ENCODE measurements around the gene PGAM5. TPM values are rescaled to one million over a fixed set of nuclear protein-coding genes. Genes with fewer than 3 reads are reported as not detected.

Gene PGAM5
- total and polyA plus RNA-seq, 4 donors: 11.0 to 32.4 (median 23.1) TPM

- H3K36me3 ChIP-seq (ENCODE audit: control insufficient read depth in 4 of 4, insufficient read depth in 4 of 4, low read length in 4 of 4): peaks cover 18 to 39% (median 31%) of the 10 kb centered on the region in 4 donors
- H3K27ac ChIP-seq (ENCODE audit: low read depth in 1 of 2, low read length in 1 of 2): peak overlapping the region in 1 of 2 donors; percentile 4
- no peak for DNase-seq
- H3K9ac ChIP-seq (ENCODE audit: insufficient read depth in 1 of 2, low read length in 2 of 2): no peak overlapping the region
- no peak for ATAC-seq (ENCODE audit: insufficient read depth, low FRiP score)
- no peaks in the 10 kb centered on the region for H3K27me3 ChIP-seq (ENCODE audit: control insufficient read depth in 3 of 3, insufficient read depth in 3 of 3, low read length in 2 of 3)
- no peak overlapping the region for H3K4me3 ChIP-seq
- WGBS, 2 donors: 65 to 85% methylated on average over 15 of the region's 15 CpGs
- H3K4me1 ChIP-seq (ENCODE audit: control insufficient read depth in 5 of 5, insufficient read depth in 5 of 5, low read length in 5 of 5): peaks cover 0 to 7% (median 5%) of the 10 kb centered on the region in 5 donors
- TF ChIP-seq CTCF (IDR thresholded peaks at IDR 0.05; ENCODE audit: control extremely low read depth, extremely low read depth): no peak
- H3K9me3 ChIP-seq (ENCODE audit: control insufficient read depth in 4 of 4, insufficient read depth in 3 of 4, low read length in 3 of 4): peaks cover 0 to 2% (median 0%) of the 10 kb centered on the region in 4 donors
These were observed 60.6 kb downstream of the PGAM5 start for GRCh38 chr12:132771126-132771838.

Small RNA genes within 50 kb of the gene (small RNA-seq; reads per million reads assigned to genes)
- not detected for gene RNA5SP379 (ENCODE audit: low replicate concordance)

Other genes starting within 250 kb of the PGAM5 start
- gene FBRSL1, start 220.7 kb upstream of the PGAM5 start, total RNA-seq: 10 to 100 TPM; 10.6 to 56.9 TPM
- 10 to 100 TPM; 21.0 to 23.5 TPM for gene FBRSL1, start 220.7 kb upstream of the PGAM5 start, polyA plus RNA-seq
- gene LRCOL1, start 100.3 kb upstream of the PGAM5 start, total RNA-seq: 1 to 10 TPM; 1.4 to 1.8 TPM
- gene LRCOL1, start 100.3 kb upstream of the PGAM5 start, polyA plus RNA-seq: 1 to 10 TPM in 1 of 2 donors, under 1 TPM in 1; 0.98 to 1.3 TPM
- gene P2RX2, start 92.1 kb upstream of the PGAM5 start, total RNA-seq: 1 to 10 TPM in 1 of 2 donors, under 1 TPM in 1; 0.25 to 3.4 TPM
- gene P2RX2, start 92.1 kb upstream of the PGAM5 start, polyA plus RNA-seq: 1 to 10 TPM in 1 of 2 donors, under 1 TPM in 1; 0.05 to 1.6 TPM
- gene POLE, start 23.5 kb upstream of the PGAM5 start, total RNA-seq: 10 to 100 TPM; 28.7 to 49.9 TPM
- gene POLE, start 23.5 kb upstream of the PGAM5 start, polyA plus RNA-seq: 10 to 100 TPM in 1 of 2 donors, 1 to 10 TPM in 1; 9.3 to 22.0 TPM
- 10 to 100 TPM; 13.1 to 15.3 TPM for gene PXMP2, start 23.3 kb upstream of the PGAM5 start, total RNA-seq
- gene PXMP2, start 23.3 kb upstream of the PGAM5 start, polyA plus RNA-seq: 10 to 100 TPM in 1 of 2 donors, 1 to 10 TPM in 1; 5.6 to 13.3 TPM
- 10 to 100 TPM; 54.2 to 60.5 TPM for gene ANKLE2, start 51.0 kb downstream of the PGAM5 start, total RNA-seq
- 10 to 100 TPM; 35.9 to 37.7 TPM for gene ANKLE2, start 51.0 kb downstream of the PGAM5 start, polyA plus RNA-seq
- gene GOLGA3, start 118.0 kb downstream of the PGAM5 start, total RNA-seq: 10 to 100 TPM; 52.7 to 81.1 TPM
- gene GOLGA3, start 118.0 kb downstream of the PGAM5 start, polyA plus RNA-seq: 10 to 100 TPM; 17.5 to 18.8 TPM
- 10 to 100 TPM; 44.4 to 59.9 TPM for gene CHFR, start 176.8 kb downstream of the PGAM5 start, total RNA-seq
- 10 to 100 TPM; 35.1 to 36.3 TPM for gene CHFR, start 176.8 kb downstream of the PGAM5 start, polyA plus RNA-seq
- 10 to 100 TPM; 10.7 to 17.3 TPM for gene ZNF605, start 245.5 kb downstream of the PGAM5 start, total RNA-seq
- gene ZNF605, start 245.5 kb downstream of the PGAM5 start, polyA plus RNA-seq: 1 to 10 TPM; 2.1 to 3.8 TPM